GM11168 (cell line): ENCODE data around the gene CPT1A.

Experiments
- in situ Hi-C: fragments of 300-500 bp; cut with MboI; formaldehyde crosslinking; loops from one replicate; pipeline ENCODE4 v1.12.0; 2022; ENCODE audit warnings: low sequenced_read_pairs; ENCODE audit not compliant: unreplicated experiment

Gene CPT1A

DNA sequence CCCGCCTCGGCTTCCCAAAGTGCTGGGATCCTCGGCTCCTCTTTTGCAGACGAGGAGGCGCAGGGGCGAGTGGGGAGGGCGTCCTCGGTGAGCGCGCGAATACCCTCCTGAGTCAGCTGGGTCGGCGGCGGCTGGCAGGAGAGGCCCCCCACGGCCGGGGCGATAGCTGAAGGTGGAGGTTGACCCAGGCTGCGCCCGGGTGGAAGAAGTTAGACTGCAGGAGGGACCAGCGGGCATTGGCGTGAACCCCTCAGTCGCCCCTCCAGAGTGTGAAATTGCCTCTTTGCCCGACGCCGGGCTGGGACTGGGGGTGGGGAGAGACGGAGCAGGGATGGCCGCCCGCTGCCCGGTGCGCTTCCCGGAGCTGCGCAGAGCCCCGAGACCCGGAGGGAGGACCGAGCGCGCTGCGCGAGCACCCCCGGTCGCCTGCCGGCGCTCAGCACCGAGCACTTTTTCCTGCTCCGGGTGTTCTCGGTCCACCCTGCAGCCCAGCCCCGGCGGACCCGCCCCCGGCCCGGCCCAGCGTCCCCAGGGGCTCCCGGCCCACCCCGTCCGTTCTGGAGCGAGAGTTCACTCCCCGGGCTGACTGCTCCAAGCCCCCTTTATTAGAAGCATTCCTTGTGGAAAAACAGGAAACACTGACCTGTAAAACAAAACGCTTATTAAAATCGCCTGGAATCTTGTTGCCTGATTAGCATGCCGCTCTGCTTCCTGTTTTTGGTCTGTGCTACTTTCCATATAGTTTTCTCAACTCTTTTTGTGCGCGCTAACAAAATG lies 13.7 kb upstream of the CPT1A start:
- in situ Hi-C loops: no loop called here

GRCh38 chr11:68854273-68854958 lies 12.7 kb upstream of the CPT1A start:
- in situ Hi-C loops: no loop called here

- in situ Hi-C loops: no loop called here
Measured at GRCh38 chr11:68852628-68853027, 10.9 kb upstream of the CPT1A start.

DNA sequence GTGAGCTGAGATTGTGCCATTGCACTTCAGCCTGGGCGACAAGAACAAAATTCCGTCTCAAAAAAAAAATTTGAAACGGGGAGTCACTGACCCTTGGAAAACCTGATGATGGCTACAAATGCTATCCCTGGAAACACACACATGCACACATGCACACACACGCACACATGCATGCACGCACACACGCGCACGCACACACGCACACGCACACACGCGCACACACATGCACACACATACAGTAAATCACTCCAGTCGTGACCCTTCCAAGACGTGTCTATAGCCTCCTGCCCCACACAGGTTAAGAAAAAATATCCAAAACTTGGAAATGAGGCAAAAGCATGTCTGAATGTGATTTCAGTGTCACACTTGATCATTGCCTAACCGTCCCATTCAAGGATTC lies 6.7 kb upstream of the CPT1A start:
- in situ Hi-C loops: no loop called here

DNA sequence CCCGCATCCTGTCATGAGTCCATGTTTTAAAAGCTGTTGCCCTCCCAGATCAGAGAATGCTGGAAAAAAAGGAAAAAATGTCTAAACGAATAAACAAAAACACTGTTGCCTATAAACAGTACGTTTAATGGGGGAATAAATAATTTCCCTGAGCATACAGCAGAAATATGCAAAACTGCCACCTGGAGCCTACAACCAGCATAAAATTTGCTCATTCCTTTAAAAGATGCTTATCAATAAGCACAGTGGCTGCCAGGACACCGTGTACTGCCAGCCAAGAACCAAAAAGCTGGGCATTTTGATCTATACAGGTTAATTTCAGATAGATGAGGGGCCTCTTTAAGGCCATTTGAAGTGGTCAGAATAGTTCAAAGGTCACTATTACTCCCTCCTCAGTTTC lies 5.7 kb upstream of the CPT1A start:
- in situ Hi-C loops: no loop called here

GRCh38 chr11:68845351-68846002 lies 3.8 kb upstream of the CPT1A start:
- in situ Hi-C loops: no loop called here

GRCh38 chr11:68844801-68845200 lies 3.1 kb upstream of the CPT1A start:
- in situ Hi-C loops: no loop called here

GRCh38 chr11:68844376-68844775 lies 2.7 kb upstream of the CPT1A start:
- in situ Hi-C loops: no loop called here

- in situ Hi-C loops: no loop called here
Measured at GRCh38 chr11:68843703-68844312, 2.1 kb upstream of the CPT1A start.

DNA sequence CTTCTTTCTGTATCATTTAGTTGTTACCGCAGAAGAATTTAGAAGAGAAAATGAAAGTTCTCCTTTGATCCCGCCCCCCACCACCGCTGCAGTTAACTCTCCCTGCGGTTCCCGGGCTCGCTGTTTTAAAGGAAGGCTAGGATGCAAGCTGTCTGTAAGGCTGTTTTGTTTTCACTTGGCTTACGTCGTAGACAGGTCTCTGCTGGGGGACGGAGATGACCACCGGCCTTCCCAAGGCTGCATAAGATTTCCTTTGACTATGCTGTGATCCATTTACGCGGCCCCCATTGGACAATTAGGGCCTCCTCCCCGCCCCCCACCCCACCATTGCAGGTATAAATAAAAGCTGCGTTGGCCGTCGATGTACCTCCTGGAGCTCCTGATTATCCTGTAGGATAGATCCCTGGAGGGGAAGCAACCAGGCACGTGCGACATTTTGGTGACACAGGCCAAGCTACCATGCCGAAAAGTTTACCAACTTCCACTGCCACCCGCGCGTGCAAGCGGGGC lies 1.4 kb upstream of the CPT1A start:
- in situ Hi-C loops: no loop called here

GRCh38 chr11:68842427-68843051 lies 823 bp upstream of the CPT1A start:
- in situ Hi-C loops: no loop called here

DNA sequence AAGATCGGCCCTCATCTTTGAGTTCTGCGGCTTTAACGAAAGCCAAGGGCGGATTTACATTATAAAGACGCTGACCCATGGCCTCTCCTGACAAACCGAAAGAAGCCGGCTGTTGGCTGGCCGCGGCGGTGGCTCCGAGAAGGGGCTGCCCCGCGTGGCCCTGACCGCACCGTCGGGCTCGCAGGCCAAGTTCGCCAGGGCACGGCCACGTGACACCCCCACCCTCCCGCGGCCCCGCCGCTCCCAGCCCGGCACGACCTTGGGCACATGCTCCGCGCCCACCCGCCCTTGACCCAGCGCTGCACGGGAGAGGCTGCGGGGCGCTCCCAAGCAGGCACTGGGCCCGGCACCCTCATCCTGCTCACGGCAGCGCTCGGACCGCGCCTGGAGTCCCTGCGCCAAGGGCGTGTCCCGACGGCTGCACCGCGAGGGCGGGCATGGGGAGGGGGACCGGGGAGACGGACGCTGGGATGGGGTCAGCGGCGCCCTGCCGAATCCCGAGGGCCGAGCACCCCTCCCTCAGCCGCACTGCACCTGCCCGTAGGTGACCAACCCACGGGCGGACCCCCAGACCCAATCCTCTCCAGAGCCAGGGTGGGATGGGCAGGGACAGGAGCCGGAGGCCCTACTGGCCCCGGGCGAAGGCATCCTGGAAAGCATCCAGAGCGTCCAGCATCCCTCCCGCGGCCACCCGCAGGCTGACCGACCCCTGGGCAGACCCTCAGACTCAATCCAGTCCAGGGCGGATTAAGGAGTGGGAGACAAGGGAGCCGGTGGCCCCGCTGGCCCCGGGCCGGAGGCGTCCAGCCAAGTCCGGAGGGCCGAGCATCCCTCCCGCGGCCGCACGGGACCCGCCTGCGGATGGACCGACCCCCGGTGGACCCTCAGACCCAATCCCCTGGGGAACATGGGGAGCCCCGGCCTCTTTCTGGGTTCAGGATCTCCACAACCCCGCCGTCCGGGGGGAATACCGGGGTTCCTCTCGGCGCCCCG lies 759 bp downstream of the CPT1A start:
- in situ Hi-C loops: no loop called here

- in situ Hi-C loops: no loop called here
Measured at GRCh38 chr11:68839911-68840641, 1.6 kb downstream of the CPT1A start.

DNA sequence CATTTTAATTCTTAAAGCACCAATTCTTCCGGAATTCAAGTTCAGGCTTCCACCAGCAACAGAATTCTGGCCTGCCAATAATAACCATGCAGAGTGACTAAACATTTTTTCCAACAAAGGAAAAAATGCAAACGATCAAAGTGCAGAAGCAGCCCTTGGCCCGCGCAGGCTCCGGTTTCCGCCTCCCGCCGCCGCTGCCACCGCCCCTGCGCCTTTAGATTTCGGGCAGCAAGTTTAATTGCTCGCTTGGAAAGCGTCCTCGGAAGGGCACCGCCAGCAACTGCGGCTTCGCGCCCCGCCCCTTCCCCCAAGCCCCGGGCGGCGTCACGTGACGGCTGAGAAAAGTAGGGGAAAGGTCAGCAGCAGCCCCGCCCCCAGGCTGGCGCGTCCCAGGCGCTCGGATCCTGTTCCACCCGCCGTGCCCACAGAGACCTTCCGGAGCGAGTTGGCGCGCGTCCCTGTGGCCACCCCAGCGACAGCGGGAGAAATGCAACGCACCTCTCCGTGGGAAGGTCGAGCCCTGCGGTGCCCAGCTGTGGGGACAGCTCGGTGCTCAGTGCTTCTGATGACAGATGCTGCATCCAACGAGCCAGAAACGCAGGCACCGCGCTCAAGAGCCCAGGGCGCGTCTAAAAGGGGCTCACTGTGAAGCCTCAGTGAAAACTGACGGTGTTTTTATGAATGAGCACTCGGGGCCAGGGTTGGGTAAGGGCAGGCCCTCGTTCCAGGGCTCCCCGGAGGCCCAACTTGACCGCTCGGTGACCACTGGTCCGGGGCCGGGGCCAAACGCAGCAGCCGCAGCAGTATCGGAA lies 2.5 kb downstream of the CPT1A start:
- in situ Hi-C loops: no loop called here

- in situ Hi-C loops: no loop called here
Measured at GRCh38 chr11:68838572-68838964, 3.1 kb downstream of the CPT1A start.

DNA sequence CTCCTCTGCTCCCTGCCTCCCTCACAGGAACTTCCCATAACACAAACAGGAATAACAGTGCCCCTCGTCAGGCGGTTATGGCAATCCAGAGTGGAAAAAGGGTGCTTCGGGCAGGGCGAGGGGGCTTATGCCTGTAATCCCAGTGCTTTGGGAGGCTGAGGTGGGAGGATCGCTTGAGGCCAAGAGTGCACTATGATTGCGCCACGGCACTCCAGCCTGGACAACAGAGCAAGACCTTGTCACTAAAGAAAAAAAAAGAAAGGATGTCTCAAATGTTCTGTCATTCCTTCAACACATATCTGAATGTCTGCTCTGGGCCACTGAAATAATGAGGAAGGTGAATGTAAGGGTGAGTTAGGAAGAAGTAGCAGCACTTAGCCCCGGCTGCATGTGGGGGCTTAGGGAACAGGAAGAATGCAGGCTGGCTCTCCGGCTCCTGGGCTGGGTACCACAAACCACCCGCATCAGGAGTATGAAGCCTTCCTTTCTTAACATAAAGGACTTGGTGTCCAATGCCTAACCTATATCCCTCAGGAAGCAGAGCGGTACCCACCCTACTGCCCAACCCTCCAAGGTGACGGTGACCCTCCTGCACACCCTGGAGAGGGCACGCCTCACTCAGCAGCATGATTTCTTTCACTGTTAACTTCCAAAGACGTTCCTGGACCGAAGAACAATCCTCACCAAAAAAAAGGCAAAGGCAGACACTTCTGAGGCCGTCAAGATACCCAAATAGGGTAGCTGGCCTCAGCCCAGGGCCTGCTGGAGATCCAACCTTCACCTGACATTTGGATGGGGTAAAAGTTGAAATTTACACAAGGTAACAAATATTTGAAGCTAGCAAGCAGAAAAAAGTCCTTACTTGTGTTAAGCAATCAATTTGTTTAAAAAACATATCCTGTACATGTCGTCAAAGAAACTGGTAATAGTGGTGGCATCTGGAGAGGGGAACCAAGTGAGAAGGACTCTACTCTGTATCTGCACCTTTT lies 3.8 kb downstream of the CPT1A start:
- in situ Hi-C loops: no loop called here

GRCh38 chr11:68835749-68836148 lies 6.0 kb downstream of the CPT1A start:
- in situ Hi-C loops: no loop called here
